ENCODE measurements around the gene ATXN7.

Gene ATXN7

DNA sequence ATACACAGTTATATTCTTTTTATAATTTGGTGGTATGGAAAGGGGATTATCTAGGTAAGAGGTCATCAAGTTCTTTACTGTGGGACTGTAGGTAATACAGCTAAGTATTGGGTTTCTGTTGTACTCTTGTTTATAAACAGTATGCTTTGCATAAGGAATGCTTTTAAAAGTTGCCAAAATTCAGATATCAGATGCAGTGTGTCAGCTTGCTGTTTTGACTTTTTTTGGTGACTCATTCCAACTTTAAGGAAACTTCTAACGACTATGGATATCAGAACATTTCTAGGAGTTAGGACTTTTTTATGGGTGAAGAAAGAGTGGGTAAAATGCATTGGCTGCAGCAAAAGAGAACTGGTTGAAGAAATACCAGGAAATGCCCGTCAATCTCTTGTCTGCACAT is 45.8 kb downstream of the ATXN7 start:
- DNase-seq, result no peak

- no peak for DNase-seq
Measured at GRCh38 chr3:63910001-63910400, 46.3 kb downstream of the ATXN7 start.

- DNase-seq, result peak; percentile 3
Measured at GRCh38 chr3:63910891-63911290, 47.2 kb downstream of the ATXN7 start.

- DNase-seq, result no peak
Measured at GRCh38 chr3:63911509-63911872, 47.8 kb downstream of the ATXN7 start.

DNA sequence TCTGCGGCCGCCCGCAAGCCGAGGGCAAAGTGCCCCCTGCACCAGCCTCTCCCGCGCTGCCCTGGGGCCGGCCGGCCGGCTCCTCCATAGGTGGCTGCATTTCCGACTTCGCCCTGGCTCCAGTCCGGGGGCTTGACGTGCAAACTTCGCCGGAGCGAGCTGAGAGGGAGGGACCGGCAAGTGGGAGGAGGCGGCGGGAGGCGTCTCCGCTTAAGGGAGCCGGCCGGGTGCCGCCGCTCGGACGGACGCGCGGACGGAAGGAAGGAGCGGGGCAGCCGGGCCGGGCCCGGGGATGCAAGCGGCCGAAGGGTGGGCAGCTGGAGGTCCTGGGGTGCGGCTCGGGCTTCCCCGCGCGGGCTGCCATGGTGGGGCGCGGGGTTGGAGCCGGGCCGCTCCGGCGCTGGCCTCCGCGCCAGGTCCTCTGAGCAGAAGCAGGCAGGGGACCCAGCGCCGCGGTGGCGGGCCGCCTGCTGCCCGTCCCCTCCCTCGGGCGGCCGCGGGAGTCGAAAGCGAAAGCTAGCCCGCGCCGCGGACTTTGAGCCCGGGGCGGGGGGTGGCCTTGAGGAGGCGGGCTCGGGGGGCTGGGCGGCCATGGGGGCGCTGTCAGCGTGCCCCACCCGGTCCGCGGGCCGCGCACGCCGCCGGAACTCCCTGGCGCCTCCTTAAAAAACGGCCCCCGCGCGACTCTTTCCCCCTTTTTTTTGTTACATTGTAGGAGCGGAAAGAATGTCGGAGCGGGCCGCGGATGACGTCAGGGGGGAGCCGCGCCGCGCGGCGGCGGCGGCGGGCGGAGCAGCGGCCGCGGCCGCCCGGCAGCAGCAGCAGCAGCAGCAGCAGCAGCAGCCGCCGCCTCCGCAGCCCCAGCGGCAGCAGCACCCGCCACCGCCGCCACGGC is 48.5 kb downstream of the ATXN7 start, which contains the start of gene SCAANT1:
TSS of gene SCAANT1 (minus strand) at position 511 of the 895 bp plus-strand sequence.
- DNase-seq, result peak; percentile 75

GRCh38 chr3:63912768-63913588 is 49.3 kb downstream of the ATXN7 start:
- DNase-seq, result peak; percentile 36

DNA sequence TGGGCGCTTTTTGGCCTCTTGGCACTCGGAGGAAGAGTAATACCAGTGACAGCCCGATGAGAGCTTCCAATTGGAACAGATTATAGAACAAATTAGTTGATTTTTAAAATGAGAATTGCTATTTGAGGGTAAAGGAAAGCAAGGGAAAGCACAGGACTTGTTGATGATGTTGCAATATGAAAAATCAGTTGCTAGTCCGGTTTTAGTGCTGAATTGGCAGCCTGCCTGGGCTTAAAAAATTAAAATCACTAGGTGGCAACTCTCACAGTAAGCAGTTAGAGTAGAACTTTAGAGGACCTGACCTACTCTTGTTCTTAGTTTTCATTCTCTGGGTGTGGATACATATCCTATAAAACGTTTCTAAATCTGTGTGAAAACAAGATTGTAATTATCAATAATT is 50.6 kb downstream of the ATXN7 start:
- DNase-seq, result no peak

DNA sequence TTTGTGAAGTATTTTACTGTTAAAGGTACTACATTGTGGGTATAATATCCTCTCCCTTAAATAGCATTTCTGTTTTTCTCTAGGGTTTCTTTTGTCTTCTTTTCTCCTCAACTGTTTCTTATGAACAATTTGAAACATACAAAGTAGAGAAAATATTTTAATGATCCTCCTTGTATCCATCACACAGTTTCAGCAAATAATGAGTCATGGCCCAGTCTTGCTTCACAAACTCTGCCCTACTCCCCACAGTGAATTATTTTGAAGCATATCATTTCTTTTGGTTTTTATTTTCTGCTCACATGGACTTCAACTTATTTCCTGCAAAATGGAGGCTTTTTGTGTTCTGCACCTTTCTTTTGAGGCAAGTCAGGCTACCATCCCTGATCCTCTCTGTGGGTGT is 54.7 kb downstream of the ATXN7 start:
- DNase-seq, result no peak

DNA sequence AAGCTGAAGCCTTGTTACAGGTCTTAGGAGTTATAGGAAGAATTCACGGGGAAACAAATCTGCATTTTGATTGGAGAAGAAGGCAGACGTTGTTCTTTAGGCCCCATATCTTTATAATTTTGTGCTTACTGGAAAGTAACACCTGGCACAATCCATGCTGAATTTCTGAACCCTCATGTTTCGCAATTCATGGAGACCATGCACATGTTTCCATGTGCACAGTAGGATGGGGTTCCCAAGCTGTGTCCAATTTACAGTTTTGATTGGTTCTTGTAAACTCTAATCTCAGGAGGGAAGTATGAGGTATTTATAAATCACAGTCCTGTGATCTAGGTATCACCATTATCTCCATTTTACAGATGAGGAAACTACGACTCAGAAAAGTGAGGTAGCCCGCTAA is 56.3 kb downstream of the ATXN7 start:
- no peak for DNase-seq

GRCh38 chr3:63921741-63922482 is 58.2 kb downstream of the ATXN7 start:
- DNase-seq, result no peak

DNA sequence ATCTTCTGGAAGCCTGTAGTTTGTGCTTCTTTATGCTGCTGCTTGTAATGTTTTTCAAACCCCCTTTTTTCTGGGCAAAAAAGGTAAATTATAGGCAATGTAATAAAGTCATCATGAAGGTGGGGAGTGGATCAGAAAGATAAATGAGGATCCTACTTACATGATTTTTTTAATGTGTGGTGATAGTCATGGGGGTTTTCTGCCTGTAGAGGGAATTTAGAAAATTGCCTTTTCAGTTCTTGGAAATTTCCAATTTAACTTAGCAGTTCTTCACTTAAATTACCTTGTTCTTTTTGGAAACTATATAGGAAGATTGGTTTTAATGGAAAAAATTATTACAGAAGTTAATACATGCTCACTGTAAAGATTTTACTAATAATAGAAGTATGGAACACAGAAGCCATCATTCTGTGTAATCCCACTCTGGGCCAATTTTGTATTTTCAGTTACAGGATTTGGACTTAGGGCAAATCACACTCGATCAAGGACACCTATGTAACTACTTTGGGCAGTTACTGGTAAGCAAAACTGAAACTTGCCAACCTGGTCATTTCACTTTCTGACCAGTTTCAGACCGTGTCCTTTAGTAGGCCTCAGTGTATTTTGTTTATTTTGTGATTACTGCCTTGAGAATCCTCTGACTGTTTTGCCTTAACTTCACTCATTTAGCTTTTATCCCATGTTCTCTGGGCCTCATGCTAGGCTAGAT is 59.0 kb downstream of the ATXN7 start:
- no peak for DNase-seq

DNA sequence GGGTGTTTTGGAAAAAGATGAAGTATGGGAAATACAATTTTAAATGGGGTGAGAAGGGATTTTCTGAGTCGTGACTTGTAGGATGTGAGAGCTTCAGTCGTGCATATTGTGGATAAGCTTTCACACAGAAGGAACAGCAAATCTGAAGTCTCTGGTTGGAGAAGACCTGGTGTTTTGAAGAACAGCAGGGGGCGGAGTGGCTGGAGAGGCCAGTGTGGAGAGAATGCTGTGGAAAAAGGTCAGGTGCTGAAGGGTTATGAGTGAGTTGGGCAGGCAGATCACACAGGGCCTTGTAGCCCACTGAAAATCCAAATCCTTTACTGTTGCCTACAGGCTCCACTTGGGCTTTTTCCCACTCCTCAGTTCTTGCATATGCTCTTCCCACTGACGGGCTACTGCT is 62.6 kb downstream of the ATXN7 start:
- DNase-seq, result no peak

DNA sequence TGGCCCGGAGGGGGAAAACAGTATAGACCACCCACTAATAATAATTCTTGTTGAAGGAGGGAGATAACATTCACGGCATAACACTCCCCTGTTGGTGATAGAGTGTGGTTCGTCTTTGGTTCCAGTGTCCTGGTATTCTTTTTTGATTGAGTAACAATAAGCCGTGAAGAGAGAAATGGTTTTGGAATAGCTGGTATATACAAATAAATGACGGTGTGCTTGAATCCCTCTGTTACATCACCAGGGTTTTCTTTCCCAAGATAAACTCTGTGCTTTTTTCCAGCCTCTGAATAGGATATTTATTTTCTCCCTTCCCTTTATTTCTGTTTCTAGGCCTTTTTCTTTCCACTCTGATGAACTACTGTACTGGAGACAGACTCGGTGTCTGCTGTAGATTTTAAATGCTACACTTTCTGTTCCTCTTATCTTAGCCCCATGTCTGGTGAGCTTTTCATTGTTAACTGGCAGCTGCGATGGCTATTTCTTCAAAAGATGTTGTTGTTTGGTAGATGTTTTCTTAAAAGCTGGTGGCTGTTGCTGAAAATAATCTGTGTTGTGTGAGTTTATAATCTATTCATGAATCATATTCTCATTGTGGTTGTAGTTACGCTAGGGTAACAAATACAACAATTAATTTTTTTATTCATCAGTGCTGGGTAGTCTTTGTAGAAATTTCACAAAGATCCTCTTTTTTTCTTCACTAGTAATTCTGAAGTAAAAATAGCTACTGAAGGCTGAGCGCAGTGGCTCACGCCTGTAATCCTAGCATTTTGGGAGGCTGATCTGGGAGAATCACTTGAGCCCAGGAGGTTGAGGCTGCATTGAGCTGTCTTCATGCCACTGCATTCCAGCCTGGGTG is 64.0 kb downstream of the ATXN7 start:
- DNase-seq, result no peak

DNA sequence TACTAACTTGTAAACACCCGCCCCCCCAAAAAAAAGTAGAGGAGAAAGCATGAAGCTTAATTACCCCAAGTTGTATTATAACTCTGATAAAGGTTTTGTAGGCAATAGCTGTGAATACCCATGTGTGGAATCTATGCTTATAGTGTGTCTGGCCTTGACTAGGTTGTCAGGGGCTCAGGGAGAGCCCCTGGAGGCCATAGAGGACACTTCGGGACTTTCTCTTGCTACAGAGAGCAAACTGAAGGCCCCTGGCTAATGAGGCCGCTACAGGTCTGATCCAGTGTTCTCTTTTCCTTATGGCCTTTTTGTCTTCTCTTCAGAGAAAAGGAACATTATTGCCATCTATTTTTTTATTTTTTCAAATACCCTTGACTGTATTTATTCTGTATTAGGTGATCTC is 67.6 kb downstream of the ATXN7 start:
- no peak for DNase-seq

DNA sequence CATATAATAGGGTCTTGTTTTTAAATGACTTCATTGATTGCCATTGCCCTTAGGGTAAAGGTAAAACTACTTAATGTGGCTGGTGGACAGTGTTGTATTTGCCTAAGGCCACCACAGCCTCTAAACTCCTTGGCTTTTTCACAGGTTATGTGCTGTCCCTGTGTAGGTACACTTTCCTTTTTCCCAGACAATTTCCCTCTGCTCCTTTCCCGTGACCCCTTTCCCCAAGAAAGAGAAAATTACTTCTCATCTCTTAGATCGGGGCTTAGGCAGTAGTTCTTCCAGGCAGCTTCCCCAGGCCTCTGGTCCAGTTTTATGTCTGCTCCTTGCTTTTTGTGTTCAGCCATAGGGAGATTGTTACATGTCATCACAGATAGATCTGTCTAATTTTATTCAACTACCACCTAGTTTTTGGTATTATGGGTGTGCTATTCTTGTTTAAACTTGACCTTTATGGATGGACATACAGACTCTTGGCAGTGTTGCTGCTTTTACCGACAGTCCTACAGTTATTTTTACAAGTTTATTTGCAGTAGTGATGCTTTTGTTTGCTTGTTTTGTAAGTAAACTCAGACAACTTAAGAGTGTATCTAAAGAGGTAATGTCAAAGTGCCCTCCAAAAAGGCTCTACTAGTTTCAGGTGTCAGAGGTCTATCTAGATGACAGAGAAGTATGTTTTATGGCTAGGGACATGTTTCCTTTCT is 69.0 kb downstream of the ATXN7 start:
- DNase-seq, result no peak

DNA sequence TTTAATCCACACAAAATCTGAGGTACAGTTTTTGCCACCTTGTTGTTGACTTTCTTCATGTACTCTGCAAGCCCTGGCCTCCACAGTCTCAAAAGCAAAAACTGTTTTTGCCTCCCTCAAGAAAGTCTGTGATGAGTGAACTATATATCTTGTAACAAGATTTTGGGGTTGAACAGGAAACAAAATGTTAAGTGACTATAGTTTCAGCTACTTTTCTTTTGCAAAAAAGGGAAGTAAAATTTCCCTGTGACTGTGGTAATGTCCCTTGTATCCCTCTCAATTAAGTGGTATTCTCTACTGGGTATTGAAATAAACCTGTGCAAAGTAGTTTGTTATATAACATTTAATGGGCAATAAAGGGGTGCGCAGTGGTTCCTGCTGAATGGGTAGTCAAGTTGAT is 69.8 kb downstream of the ATXN7 start:
- no peak for DNase-seq

GRCh38 chr3:63934041-63934866 is 70.6 kb downstream of the ATXN7 start:
- DNase-seq, result no peak

DNA sequence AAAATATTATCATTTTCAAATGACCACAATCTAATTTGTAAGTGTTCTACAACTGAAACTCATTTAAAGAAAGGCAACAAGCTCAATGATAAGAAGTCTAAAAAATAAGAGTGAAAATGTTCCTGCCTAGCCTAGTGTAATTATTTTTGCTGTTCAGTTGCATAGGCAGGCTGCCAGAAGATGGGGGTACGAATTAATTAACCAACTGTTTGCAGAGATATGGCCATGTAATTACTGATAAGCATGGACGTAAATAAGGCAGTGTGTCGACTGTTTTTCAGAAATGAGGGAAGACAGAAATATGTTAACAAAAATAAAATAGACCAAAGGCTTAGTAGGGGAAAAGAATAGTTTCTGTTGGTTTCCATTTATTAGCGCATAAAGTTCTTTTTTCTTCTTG is 73.3 kb downstream of the ATXN7 start:
- DNase-seq, result no peak

DNA sequence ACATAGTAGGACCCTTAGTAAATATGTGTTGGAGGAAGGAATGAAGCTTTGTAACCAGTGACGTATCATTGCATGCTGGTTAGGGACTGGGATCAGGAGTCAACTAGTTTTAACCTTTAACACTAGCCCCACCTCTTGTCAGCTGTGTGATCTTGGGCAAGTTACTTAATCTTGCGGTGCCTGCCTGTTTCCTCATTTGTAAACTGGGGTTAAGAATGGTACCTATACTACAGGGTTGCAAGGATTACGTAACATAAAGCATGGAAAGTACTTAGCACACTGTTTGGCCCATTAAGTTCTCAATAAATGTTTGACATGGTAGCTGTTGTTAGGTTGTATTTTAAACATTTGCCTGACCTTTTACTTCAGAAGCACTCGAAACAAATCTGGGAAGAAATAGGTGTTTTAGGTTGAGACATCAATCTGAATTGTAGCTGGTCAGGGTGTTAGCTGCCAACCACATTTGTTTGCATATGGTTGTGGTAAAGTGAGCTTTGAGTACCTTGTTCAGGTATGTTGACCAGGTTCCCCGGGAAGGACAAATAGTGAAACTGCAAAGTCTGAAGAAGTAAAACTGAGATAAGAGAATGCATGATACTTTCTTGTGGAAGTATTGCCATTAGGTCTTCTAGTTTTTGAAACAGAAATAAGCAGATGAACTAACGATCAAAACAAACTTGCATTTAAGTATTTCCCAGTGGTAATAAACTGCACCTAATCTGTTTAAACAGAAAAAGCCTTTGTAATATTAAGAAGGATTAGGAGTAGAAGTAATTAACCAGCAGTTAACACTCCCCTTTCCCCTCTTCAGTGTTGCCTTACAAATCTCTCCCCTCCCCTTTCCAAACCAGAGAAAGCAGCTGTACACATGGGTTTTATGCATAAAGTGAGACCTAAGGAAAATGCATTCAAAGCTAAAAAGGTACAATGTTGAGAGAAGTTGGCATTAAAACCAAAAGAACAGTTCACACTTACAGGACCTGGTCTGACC is 74.3 kb downstream of the ATXN7 start:
- DNase-seq, result no peak

All from effector CD4-positive, alpha-beta T cell (primary cell).